ENCODE measurements around the gene C5orf58. TPM values are rescaled to one million over a fixed set of nuclear protein-coding genes. Genes with fewer than 3 reads are reported as not detected.

The C5orf58 gene
- total and polyA plus RNA-seq, 10 of the 15 experiments (the other 5 are each of a cell fraction or from before 2014, with no cell fraction given), result 0.13 to 0.27 (median 0.26) TPM; not detected in 7

- no peaks in the 10 kb centered on the region for H3K4me1 ChIP-seq (ENCODE audit: control insufficient read depth, insufficient read depth, low read length)
- no peak for DNase-seq (ENCODE audit: low read depth, low spot score)
- no peak overlapping the region for H2AFZ ChIP-seq (ENCODE audit: control insufficient read depth, low read depth, low read length)
- H3K4me2 ChIP-seq (ENCODE audit: control insufficient read depth, insufficient read depth), result no peak overlapping the region
- BruUV-seq (replicated peaks), result no TSS peak
- in situ Hi-C loops (cut with MboI) (no loop called here), intact Hi-C loops (cut with micrococcal nuclease; ENCODE audit: unreplicated experiment) (no loop called here)
- 95% methylated on average over 15 of the region's 15 CpGs for WGBS (ENCODE audit: insufficient coverage, insufficient replicate concordance, low lambda C conversion rate, missing lambda C conversion rate)
- H3K27me3 ChIP-seq (replicated peaks in 1 of 2; ENCODE audit: control insufficient read depth in 2 of 2, insufficient read depth in 2 of 2, low read length in 1 of 2), result no peaks in the 10 kb centered on the region
- no peaks in the 10 kb centered on the region for H4K20me1 ChIP-seq (ENCODE audit: control insufficient read depth, insufficient read depth)
- no peaks in the 10 kb centered on the region for H3K9me3 ChIP-seq (replicated peaks; ENCODE audit: control insufficient read depth, insufficient read depth, low read length)
- H3K9ac ChIP-seq (ENCODE audit: control insufficient read depth, insufficient read depth, low read length), result no peak overlapping the region
- no peak overlapping the region for H3K27ac ChIP-seq (ENCODE audit: control insufficient read depth, insufficient read depth)
- ATAC-seq, result no peak
- CTCF ChIA-PET, result interaction anchor here (0.6 to 2.9 kb wide), 7 partner anchors 10 to 368 kb away, joined by 3 to 20 read pairs (median 4); no protein-coding TSS in a partner anchor
- RAD21 ChIA-PET (ENCODE audit: unreplicated experiment), result interaction anchor here (1.5 kb wide), 1 partner anchor 77 kb away, joined by 4 read pairs; no protein-coding TSS in a partner anchor
- no peaks in the 10 kb centered on the region for H3K79me2 ChIP-seq (ENCODE audit: control insufficient read depth, insufficient read depth, low read length)
- TF ChIP-seq MXI1 (IDR thresholded peaks at IDR 0.05; ENCODE audit: low read depth, low read length), result no peak
- no peak for TF ChIP-seq ZZZ3 (IDR thresholded peaks at IDR 0.05; ENCODE audit: control insufficient read depth, insufficient read length, low read depth)
- TF ChIP-seq RUNX3 (IDR thresholded peaks at IDR 0.05; ENCODE audit: low read length), result peak; percentile 57
- peaks cover 11 to 23% of the 10 kb centered on the region in 2 experiments; a peak in 3 of 4 replicates for H3K36me3 ChIP-seq (ENCODE audit: control insufficient read depth in 2 of 2, insufficient read depth in 2 of 2, low read length in 1 of 2)
- FAIRE-seq, result no peak
- no peak overlapping the region for H3K4me3 ChIP-seq
- SMC1A ChIA-PET (ENCODE audit: uncharacterized antibody, unreplicated experiment), result interaction anchor here (1.2 to 1.8 kb wide), 4 partner anchors 16 to 77 kb away, joined by 3 to 6 read pairs (median 4); no protein-coding TSS in a partner anchor
- POLR2A ChIA-PET, result no interaction called here
These were observed 29.6 kb downstream of the C5orf58 start for GRCh38 chr5:170262061-170263045.

GRCh38 chr5:170263906-170264305 is 31.1 kb downstream of the C5orf58 start:
- BruUV-seq (replicated peaks), result no TSS peak
- ChIA-PET CTCF (interaction anchor here (7.9 kb wide), 1 partner anchor 75 kb away, joined by 189 read pairs; no protein-coding TSS in a partner anchor), POLR2A (no interaction called here), SMC1A (ENCODE audit: uncharacterized antibody, unreplicated experiment) (interaction anchor here (8.0 to 16.6 kb wide), 2 partner anchors 33 to 75 kb away, joined by 122 to 451 read pairs; partner anchors contain the start of gene LCP2), RAD21 (ENCODE audit: unreplicated experiment) (no interaction called here)
- ATAC-seq, result no peak
- WGBS (ENCODE audit: insufficient coverage, insufficient replicate concordance, low lambda C conversion rate, missing lambda C conversion rate), result 90% methylated on average over 4 of the region's 4 CpGs
- Histone ChIP-seq H3K4me3 (no peak overlapping the region), H3K9ac (ENCODE audit: control insufficient read depth, insufficient read depth, low read length) (no peak overlapping the region), H3K36me3 (ENCODE audit: control insufficient read depth in 2 of 2, insufficient read depth in 2 of 2, low read length in 1 of 2) (peaks cover 11 to 20% of the 10 kb centered on the region in 2 experiments; a peak in 3 of 4 replicates), H3K27me3 (replicated peaks in 1 of 2; ENCODE audit: control insufficient read depth in 2 of 2, insufficient read depth in 2 of 2, low read length in 1 of 2) (no peaks in the 10 kb centered on the region), H3K27ac (ENCODE audit: control insufficient read depth, insufficient read depth) (no peak overlapping the region), H3K4me2 (ENCODE audit: control insufficient read depth, insufficient read depth) (no peak overlapping the region), H2AFZ (ENCODE audit: control insufficient read depth, low read depth, low read length) (no peak overlapping the region), H3K4me1 (ENCODE audit: control insufficient read depth, insufficient read depth, low read length) (peaks cover 3% of the 10 kb centered on the region), H3K9me3 (replicated peaks; ENCODE audit: control insufficient read depth, insufficient read depth, low read length) (no peaks in the 10 kb centered on the region), H4K20me1 (ENCODE audit: control insufficient read depth, insufficient read depth) (no peaks in the 10 kb centered on the region), H3K79me2 (ENCODE audit: control insufficient read depth, insufficient read depth, low read length) (no peaks in the 10 kb centered on the region)
- in situ Hi-C loops (cut with MboI) (no loop called here), intact Hi-C loops (cut with micrococcal nuclease; ENCODE audit: unreplicated experiment) (no loop called here)
- DNase-seq (ENCODE audit: low read depth, low spot score), result no peak
- FAIRE-seq, result no peak
- TF ChIP-seq WRNIP1 (IDR thresholded peaks at IDR 0.05; ENCODE audit: borderline replicate concordance, low read depth, low read length) (no peak), MTA3 (IDR thresholded peaks at IDR 0.05; ENCODE audit: borderline replicate concordance, low read length) (no peak), CHD2 (IDR thresholded peaks at IDR 0.05; ENCODE audit: borderline replicate concordance, low read depth, low read length) (no peak), SUPT20H (IDR thresholded peaks at IDR 0.05; ENCODE audit: borderline replicate concordance, control insufficient read depth, low read depth, low read length) (no peak), POLR2AphosphoS2 (IDR thresholded peaks at IDR 0.05; ENCODE audit: low read depth, low read length) (no peak), USF2 (IDR thresholded peaks at IDR 0.05; ENCODE audit: borderline replicate concordance, low read depth, low read length) (no peak), CEBPB (IDR thresholded peaks at IDR 0.05; ENCODE audit: borderline replicate concordance in 1 of 2, low read depth in 2 of 2, low read length in 2 of 2) (no peak), TBL1XR1 (IDR thresholded peaks at IDR 0.05; ENCODE audit: low read depth, low read length) (no peak), TCF7 (IDR thresholded peaks at IDR 0.05; ENCODE audit: borderline replicate concordance) (no peak), KLF5 (IDR thresholded peaks at IDR 0.05; ENCODE audit: partially characterized antibody) (no peak), POLR2AphosphoS5 (IDR thresholded peaks at IDR 0.05; ENCODE audit: low read length) (no peak), SUZ12 (IDR thresholded peaks at IDR 0.05; ENCODE audit: unreplicated experiment) (no peak), ZSCAN29 (IDR thresholded peaks at IDR 0.05) (no peak)

Data from GM12878 (cell line).